ENCODE measurements around the gene PNMT. TPM values are rescaled to one million over a fixed set of nuclear protein-coding genes. Genes with fewer than 3 reads are reported as not detected.

Gene PNMT
- total RNA-seq, 4 donors from 2014 or later: 0.26 to 8.4 (median 1.3) TPM

DNA sequence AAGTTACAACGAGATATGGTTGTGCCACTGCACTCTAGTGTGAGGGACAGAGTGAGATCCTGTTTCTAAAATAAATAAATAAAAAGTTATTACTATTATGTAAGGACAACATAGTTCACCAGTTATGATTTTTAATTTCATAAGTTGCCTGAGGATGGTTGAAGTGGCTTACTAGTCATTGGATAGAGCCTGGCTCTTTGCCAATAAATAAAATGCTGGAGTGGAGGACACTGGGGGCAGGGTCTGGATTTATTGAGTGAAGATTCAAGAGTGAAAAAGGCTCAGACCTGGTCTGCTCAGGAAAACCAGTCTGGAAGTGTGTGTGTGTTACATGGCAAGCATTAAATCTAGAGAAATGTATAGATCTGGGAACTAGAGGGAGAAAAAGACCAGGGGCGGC lies 29.2 kb upstream of the PNMT start:
- H3K27me3 ChIP-seq: no peaks in the 10 kb centered on the region
- peaks cover 43 to 91% (median 56%) of the 10 kb centered on the region in 3 donors for H3K4me1 ChIP-seq
- H3K27ac ChIP-seq: no peak overlapping the region
- DNase-seq: no peak
- intact Hi-C loops (cut with DNase I): no loop called here
- whole genome bisulfite sequencing, 2 donors: 84 to 92% methylated on average over 2 of the region's 2 CpGs
- H3K9me3 ChIP-seq: no peaks in the 10 kb centered on the region
- TF ChIP-seq CTCF (IDR thresholded peaks at IDR 0.05) (no peak), POLR2A (IDR thresholded peaks at IDR 0.05) (no peak)
- no peak overlapping the region for H3K4me3 ChIP-seq
- peaks cover 0 to 17% (median 0%) of the 10 kb centered on the region in 3 donors for H3K36me3 ChIP-seq

- WGBS, 2 donors: 87 to 93% methylated on average over 5 to 10 of the region's 11 CpGs
- H3K27me3 ChIP-seq: no peaks in the 10 kb centered on the region
- no peak for DNase-seq
- peaks cover 0 to 17% (median 0%) of the 10 kb centered on the region in 3 donors for H3K36me3 ChIP-seq
- H3K9me3 ChIP-seq: no peaks in the 10 kb centered on the region
- TF ChIP-seq POLR2A (IDR thresholded peaks at IDR 0.05): no peak
- H3K27ac ChIP-seq: no peak overlapping the region
- H3K4me1 ChIP-seq: peaks cover 44 to 91% (median 56%) of the 10 kb centered on the region in 3 donors
- H3K4me3 ChIP-seq: no peak overlapping the region
- intact Hi-C loops (cut with DNase I): no loop called here
Observed at GRCh38 chr17:39639566-39640458, 28.4 kb upstream of the PNMT start.

DNA sequence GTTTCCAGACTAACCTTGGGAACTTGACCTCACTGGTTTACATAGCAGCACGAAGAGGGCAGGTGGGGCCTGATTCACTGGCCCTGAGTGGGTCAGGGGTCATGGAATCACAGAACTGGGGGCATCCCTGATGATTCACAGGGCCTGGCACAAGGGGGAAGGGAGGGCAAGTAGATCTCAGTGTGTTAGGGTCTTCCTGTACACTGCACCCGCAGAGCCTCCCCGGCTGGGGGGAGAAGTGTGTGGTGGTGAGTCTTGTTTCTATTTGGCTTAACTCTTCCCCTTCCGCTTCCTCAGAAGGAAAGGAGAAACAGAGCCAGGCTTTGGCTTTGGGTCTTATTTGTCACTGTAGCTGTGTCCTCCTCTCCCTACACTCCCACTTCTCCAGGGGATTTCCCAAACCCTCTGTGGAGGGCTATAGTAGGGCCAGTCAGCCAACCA lies 27.6 kb upstream of the PNMT start:
- Histone ChIP-seq H3K4me1 (peaks cover 44 to 91% (median 56%) of the 10 kb centered on the region in 3 donors), H3K27ac (no peak overlapping the region)
- TF ChIP-seq CTCF (IDR thresholded peaks at IDR 0.05) (no peak), POLR2A (IDR thresholded peaks at IDR 0.05) (no peak)

DNA sequence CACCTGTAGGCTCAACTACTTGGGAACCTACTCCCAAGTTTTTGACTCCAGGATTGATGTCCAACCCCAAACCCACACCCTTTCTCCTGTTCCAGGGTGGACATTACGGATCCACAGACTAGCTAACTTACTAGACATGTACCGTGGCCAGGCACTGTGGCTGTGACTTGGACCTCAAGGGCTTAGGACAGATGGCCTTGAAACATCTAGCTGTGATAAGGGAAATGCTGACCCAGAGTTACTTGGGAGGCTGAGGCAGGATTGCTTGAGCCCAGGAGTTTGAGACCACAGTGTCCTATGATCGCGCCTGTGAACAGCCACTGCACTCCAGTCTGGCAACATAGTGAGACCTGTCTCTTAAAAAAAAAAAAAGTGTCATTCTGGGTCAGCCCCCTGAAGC lies 27.2 kb upstream of the PNMT start:
- H3K4me3 ChIP-seq: no peak overlapping the region
- intact Hi-C loops (cut with DNase I): no loop called here
- H3K36me3 ChIP-seq: peaks cover 0 to 24% (median 0%) of the 10 kb centered on the region in 3 donors
- H3K27ac ChIP-seq: no peak overlapping the region
- no peak for DNase-seq
- no peak for TF ChIP-seq CTCF (IDR thresholded peaks at IDR 0.05)
- TF ChIP-seq POLR2A (IDR thresholded peaks at IDR 0.05): no peak
- H3K27me3 ChIP-seq: no peaks in the 10 kb centered on the region
- H3K4me1 ChIP-seq: peaks cover 44 to 87% (median 56%) of the 10 kb centered on the region in 3 donors
- no peaks in the 10 kb centered on the region for H3K9me3 ChIP-seq
- WGBS, 2 donors: 80 to 100% methylated on average over 1 to 4 of the region's 4 CpGs

More for the DNA sequence above, 27.6 kb upstream of the PNMT start:
- no peak for DNase-seq
- no peaks in the 10 kb centered on the region for H3K9me3 ChIP-seq
- H3K36me3 ChIP-seq: peaks cover 0 to 24% (median 0%) of the 10 kb centered on the region in 3 donors
- 30 to 43% methylated on average over 3 to 4 of the region's 4 CpGs for WGBS, 2 donors
- no peak overlapping the region for H3K4me3 ChIP-seq
- intact Hi-C loops (cut with DNase I): no loop called here
- H3K27me3 ChIP-seq: no peaks in the 10 kb centered on the region

DNA sequence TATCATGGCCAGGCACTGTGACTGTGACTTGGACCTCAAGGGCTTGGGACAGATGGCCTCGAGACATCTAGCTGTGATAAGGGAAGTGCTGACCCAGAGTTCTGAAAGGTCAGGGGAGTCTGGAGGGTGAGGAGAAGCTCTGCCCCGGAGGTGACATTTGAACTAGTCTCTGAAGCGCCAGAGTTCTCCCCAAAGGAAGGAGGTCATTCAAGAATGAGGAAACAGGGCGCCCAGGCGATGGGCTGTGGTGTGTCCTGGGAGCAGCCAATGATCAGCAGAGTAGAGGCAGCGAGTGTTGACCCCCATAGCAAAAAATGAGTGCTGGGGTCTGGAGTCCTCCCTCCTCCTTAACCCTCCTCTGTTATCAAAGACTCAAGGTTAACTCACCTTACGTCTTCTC lies 26.4 kb upstream of the PNMT start:
- intact Hi-C loops (cut with DNase I): no loop called here
- Histone ChIP-seq H3K27ac (no peak overlapping the region), H3K4me3 (no peak overlapping the region), H3K4me1 (peaks cover 39 to 85% (median 49%) of the 10 kb centered on the region in 3 donors), H3K27me3 (no peaks in the 10 kb centered on the region), H3K9me3 (no peaks in the 10 kb centered on the region), H3K36me3 (peaks cover 0 to 28% (median 0%) of the 10 kb centered on the region in 3 donors)
- TF ChIP-seq POLR2A (IDR thresholded peaks at IDR 0.05) (no peak), CTCF (IDR thresholded peaks at IDR 0.05) (no peak)
- 61 to 81% methylated on average over 4 to 6 of the region's 7 CpGs for WGBS, 2 donors
- DNase-seq: no peak
